HG02870 (cell line): Measurements from ENCODE around the gene PCTP.

Experiments
- ATAC-seq: cut with Tn5 transposase; IDR thresholded peaks from one replicate; pipeline ENCODE4 v1.9.1; 2021; ENCODE audit warnings: mild to moderate bottlenecking, moderate library complexity; ENCODE audit not compliant: unreplicated experiment

PCTP gene

DNA sequence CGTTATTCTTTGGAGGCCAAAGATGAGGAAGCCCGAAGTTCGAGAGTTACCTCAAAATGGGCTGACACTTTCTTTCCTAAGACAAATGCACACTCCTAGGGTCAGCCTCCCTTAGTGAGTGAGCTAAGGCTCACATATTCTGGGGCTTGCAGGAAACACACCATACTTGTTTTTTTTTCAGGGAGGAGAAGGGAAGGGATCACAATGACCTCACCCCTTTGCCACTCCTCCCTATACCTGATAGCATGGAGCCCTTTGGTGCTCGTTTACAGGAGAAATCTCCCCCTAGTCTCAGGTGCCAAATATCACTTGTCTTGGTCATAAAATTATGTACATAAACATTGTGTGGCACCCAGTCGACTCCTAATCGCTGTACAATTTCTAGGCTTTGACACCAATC, 23.6 kb upstream of the PCTP start:
- ATAC-seq, result no peak

DNA sequence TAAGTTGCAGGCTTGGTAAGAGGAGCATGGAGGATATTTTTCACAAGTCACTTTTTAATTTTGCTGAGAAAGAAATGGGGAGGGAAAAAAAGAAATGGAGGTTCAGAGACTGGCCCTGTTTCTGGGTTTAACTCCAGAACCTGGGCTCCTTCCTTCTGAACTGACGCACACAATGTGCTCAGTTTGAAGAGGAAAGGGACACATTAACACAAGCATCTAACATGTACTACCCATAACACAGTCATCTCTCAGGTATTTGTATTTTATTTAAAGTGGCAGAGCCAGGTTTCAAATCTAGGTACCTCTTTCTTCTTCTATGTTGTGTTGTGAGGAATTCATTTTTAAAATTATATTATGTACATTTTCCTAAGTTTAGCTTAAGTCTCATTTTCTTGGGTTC, 22.9 kb upstream of the PCTP start:
- ATAC-seq, result no peak

DNA sequence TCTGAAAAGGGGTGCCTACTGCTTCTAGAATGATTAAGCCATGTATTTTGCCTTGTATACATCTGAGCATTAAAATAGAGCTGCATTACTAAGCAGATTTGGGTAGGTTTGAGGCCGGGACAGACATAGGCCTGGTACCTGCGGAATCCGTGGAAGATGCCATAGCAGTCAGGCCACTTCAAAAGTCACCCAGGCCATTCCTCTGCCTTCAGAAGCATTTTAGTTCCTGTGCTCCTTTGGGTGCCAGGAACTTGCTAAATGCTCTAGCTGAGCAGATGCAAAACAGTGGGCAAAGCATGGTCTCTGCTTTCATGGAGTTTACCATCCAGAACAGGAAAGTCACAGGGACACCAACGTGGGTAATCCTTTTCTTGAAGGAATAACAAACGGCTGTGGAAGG, 22.5 kb upstream of the PCTP start:
- ATAC-seq, result no peak

DNA sequence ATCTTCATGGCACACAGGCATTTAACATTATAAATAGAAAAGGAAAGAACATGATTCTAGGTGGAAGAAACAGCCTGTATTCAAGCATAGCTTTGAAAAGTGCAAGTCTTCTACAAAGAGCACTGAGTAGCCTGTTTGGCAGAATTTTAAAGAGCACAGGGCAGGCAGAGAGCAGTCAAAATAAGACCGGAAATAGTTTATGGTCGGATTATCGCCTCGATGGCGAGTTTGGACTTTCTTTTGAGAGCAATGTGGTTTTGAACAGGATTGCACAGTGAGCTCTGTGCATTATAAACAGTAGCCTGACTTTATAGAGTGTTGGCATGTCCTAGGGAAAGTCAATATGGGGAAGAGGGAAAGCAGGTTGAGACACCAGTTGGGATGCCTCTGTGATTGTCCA, 22.0 kb upstream of the PCTP start:
- no peak for ATAC-seq

DNA sequence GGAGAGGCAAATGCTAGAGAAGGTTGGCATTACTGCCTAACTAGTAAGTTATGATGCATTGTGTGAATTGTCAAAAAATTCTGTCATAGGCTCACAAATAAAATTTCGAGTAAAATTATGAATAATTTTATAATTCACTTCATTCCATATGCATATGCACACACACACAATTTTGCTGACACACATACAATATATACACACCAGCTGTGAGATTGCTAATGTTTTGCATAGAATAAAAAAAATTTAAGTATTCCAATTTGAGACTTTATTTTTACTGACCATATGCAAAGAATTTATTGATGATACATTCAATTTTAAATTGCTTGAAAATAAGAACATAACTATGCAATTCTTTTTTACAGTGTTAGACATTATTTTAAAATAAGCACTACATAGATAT, 21.4 kb upstream of the PCTP start:
- ATAC-seq, result no peak

DNA sequence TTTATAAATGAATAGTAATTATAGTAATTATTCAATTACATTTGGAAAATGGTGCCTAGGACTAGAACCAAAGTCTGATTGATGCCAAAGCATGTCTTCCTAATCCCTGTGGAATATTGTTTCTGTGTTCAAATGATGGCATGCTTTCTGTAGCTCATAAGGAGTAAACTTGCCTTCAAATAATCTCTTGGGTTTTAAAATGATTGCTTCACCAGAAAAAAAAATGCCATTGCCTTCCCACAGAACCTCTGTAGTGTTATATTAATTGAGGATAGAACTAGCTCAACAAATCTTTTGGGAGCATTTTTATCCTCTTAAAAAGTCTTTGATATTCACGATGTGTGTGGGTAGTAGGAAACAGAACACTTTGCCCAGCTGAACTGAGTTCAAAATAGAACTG, 20.5 kb upstream of the PCTP start:
- no peak for ATAC-seq

DNA sequence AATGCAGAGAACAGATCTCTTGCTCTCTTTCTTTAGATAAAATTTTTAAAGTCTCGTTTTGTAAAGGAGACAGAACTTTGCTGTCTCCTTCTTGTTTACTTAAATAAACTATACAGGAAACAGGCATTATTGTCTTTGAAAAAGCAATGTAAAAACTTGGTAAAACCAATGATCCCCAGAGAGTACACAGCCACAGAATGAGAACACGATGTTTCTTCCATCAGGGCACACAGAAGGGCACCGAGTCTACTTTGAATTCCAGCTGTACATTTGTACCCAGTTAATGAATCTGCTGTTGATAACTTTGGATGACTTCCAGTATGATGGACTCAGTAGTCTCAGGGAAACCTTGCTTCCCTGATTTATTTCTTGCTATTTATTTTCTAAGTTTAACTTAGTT, 20.0 kb upstream of the PCTP start:
- ATAC-seq, result no peak

DNA sequence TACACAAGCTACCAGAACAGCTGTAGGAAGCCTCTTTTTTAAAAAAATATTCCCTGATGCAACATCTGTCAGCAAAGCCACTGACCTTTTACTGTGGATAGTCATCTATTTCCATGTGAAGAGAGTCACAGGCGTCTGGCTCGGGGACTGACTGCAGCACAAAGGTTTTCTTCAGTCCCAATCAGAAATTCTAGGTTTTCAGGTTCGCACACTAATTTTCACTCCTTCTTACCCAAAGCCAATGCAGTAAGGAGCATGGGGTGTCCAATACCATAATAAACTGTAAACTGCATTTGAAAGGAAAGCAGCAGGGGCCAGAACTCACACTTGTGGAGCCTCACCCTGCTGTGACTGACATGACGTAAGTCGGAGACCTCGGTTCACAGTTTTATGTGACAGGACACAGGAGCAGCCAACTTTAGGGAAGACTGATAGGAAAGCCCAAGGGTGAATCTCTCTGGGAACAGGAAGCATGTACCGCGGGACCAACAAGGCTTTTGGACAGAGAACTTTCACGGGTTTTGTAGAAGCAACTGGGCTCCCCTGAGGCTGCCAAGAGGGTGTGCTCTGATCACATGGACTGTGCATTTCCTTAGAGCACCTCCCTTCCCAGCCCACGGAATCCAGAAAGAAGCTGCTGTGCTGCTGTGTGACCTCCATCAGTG, 19.1 kb upstream of the PCTP start:
- ATAC-seq, result no peak

DNA sequence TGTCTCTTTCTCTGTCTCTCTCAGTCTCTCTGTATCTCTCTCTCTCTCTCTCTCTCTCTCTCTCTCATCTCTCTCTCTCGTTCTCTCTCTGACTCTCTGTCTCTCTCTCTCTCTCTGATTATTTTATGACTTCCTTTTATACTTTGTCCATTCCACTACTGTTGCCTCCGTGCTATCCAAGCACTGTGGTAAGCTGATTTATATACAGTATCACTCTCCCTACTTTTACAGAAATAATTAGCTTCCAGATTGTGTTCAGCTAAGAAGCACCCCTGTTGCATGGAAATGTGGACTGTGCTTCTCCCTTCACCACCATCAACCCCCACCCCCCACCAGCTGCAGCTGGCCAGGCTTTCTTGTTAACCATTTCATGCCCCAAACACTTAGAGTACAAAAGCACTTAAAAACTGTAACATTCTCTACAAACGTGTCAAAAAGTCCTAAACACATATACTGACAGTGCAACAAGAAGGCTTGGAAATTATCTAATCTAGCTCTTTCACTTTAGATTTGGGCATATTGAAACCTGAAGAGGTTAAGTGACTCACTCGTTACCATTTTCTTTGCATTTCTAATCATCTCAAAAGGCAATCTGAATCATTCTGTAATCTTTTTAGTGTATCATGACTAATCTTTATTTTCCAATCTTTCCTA, 16.6 kb upstream of the PCTP start:
- ATAC-seq, result peak; percentile 78

DNA sequence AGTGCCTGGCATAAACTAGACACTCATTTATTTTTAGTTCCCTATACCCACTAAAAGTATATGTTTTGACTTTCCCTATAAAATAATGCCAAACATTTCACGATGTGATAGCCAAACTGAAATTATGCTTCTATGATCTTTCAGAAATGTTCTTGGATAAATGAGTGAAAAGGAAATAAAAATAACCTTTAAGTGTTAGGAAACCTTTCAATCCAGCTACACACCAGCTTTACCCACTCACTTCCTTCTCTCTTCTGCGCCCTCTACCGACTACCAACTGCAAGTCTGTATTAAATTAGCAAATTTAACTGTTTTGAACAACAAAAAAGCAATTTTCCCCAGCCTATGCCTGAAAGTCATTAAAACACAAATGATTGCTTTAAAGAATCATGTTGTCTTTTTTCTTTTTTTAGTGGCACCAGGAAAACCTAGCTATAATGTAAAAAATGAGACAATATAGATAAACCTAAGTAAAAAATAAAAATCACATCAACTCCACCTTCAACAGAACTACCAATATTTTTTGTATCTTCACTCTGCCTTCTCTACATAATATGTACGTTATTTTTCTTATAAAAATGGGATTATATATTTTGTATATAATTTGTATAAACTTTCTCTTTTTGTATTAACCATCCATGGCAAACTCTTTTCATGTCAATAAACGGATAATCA, 15.0 kb upstream of the PCTP start:
- no peak for ATAC-seq

DNA sequence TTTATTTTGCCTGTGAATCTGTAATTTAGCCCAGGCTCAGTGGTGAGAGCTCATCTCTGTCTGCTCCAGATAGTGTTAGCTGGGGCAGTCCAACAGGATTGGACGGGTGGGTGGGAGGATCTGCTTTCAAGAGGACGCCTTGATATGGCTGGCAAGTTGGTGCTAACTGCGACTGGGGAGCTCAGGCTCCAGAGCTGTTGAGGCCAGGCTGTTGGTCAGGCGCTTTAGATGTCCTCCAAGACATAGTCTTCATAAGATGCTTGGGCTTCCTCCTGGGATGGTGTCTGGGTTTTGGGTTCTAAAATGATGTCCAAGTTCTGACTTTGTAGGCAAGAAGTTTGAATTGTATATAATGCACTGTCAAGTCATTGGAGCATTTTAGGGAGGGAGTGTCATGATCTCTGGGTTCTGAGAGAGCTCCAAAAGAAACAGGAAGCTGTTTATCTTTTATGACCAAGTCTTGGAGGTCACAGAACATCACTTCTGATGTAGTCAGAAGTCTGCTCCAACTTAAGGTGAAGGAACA, 12.8 kb upstream of the PCTP start:
- no peak for ATAC-seq

DNA sequence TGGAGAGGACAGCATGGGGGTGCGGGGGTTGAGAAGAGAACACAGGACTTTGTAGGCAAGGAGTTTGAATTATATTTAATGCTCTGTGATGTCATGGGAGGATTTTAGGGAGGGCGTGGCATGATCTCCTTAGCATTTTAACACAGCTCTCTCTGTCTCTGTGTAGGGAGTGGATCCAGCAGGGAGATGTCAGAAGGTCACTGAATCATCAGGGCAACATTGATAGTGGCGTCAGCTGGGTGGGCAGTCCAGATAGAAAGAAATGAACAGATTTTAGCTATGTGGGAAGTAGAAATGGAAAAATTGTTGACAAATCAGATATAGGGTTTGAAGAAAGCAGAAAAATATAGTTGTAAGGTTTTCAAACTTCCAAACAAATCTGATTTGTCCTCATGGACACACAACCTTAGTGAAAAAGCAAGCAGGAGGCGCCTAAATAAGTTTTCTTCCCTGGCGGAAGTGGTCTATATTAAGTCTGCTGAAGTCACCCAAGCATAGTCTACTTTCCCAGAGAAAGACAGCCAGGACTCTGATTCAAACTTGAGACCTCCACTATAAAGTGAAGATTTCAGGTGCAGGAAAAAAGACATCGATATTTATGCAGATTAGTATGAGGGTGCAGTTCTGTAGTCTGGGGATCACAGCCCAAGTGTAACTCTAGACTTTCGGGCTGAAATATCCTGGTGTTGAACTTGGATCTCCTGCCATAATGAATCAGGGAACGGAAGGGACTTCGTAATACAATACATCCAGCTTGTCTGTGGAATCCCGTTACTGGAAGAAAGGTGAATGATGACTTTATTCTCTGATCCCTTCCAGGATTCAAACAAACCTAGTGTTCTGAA, 10.1 kb upstream of the PCTP start:
- no peak for ATAC-seq

DNA sequence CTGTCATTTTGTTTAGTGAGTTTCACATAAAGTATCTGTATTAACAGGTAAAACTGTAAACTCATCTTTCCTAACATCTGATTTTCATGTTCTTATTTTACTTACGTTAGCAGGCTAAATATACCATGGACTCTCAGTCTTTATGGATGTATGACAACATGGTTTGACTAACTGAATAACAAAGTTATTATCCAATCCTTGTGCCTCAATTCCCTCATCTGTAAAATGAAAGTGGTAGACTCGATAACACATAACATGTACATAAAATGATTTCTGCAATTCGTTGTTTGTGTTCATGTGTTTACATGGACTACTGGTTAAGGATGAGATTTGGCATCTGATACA, 9.5 kb upstream of the PCTP start:
- ATAC-seq, result no peak

DNA sequence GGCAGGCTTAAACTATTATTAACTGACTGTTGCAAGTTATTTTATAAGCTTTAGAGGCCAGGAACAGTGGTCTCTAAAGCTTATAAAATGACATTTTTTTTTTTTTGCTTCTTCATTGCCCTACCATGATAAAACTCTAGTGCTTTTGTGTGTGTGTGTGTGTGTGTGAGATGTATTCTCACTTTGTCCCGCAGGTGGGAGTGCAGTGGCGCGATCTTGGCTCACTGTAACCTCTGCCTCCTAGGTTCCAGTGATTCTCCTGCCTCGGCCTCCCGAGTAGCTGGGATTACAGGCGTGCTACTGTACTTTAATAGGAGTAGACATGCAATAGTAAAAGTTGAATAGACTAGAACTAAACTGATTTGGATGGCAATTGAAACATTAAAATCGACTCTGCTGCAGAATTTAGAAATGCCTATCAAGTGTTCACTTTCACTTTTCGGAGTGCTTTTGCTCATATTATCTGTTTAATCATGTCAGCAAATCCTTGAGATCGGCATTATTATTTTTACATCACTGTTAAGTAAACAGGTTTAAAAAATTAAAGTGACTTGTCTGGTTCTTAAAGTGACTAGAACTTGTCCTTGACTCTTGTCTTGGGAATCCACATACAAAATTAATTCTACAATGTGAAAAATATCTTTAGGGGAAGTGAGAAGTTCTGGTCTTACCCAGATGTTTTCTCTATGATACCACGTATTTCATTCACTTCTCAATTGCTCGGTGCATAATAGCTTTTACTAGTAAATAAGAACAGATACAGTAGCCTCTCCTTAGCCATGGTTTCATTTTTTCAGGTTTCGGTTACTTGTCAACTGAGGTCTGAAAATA, 8.4 kb upstream of the PCTP start:
- peak; percentile 93 for ATAC-seq

DNA sequence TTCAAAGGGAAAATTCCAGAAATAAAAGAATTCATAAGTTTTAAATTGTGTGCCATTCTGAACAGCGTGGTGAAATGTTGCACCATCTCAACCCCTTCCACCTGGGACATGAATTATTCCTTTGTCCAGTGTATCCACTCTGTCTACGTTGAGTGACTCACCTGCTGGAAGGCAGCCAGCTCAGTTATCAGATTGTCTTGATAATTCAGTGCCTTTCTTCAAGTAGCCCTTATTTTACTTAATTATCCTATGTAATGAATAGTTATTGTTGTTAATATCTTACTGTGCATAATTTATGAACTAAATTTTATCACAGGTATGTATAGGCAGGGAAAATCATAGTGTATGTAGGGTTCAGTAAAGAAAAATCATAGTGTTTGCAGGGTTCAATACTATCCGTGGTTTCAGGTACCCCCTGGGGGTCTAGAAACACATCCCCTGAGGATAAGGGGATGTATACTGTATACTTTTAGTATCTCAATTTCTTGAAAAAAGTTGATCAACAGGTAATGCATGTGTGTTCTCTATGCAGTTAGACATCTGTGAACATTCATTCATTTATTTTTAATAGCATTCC, 7.7 kb upstream of the PCTP start:
- peak; percentile 30 for ATAC-seq

DNA sequence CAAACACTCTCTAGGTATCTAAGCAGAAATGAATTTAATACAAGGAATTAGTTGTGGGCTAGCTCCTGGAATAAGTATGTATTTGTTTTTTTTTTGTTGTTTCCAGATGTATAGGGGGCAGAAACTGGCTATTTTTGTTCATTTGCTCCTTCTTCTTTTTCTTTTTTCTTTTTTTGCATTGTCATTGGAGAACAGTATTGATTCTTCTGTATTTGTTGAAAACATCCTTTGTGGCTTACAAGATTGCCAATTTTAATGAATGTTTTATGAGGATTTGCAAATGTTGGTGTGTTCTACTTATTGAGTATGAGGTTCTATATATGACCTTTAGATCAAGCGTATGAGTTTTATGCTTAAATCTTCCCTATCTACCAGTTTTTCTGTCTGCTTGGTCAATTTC, 5.6 kb upstream of the PCTP start:
- no peak for ATAC-seq

DNA sequence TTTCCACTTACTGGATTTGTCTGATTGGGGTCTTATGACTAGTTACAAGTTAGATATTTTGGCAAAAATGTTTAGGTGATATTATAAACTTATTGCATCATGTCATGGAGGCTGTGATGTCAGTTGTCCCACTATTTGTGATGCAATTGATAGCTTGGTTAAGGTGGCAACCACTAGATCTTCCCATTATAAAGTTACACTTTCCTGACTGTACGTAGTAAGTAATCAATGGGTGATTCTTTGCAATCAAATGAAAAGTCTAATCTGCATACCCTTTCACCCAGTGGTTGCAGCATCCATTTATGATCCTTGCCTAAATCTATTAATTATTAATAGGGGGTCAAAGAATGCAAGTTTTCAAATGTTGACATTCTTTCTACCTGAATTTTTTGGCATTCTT, 4.4 kb upstream of the PCTP start:
- ATAC-seq, result no peak

DNA sequence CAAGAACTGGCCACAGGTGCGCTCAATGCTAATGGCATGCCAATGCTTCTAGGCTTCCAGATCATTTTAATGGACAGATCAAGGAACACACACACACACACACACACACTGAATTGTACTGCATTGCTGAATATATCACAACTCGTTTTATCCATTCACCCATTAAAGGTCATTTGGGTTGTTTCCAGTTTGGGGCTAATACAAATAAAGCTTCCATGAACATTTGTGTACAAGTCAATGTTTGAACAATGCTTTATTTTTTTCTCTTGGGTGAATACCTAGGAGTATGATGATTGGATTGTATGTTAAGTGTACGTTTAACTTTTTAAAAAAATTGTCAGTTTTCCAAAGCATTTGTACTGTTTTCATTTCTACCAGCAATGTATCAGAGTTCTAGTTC, 3.6 kb upstream of the PCTP start:
- ATAC-seq, result no peak

DNA sequence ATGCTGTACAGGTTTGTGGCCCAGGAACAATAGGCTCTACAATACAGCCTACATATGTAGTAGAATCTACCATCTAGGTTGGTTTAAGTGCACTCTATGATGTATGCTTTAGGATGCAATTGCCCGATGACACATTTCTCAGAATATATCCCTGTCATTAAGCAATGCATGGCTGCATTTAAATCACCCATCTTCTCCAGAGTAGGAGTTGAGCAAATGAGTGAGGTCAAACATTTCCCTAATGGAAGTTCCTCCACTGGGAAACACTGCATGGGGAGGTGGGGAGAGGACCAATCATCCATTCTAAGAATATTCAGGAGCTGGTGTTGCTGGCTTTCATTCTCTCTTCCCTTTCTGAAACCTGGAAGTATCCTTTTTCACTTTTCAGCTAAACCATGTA, 2.0 kb upstream of the PCTP start:
- no peak for ATAC-seq

DNA sequence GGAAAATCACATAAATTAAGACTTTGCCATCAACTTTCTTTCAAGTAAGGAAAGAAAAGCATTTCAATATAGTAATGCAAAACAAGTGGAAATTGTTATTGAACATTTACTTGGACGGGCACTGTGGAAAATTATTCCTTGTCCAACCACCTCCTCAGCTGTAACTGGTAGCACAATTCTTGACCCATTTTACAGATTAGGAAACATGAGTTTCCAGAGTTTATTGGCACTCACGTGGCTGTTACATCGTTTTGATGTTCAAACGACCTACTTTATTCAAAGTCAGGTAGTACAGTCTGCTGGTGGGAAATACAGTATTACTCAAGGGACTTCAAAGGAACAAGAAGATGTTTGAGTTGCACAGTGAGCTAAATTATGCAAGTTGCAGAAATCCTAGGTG, 866 bp upstream of the PCTP start:
- ATAC-seq, result no peak
